ENCODE data around the gene MMD2. TPM values are rescaled to one million over a fixed set of nuclear protein-coding genes. Genes with fewer than 3 reads are reported as not detected.

The MMD2 gene
- total and polyA plus RNA-seq, 2 donors (not counting 1 experiment from before 2014, with no cell fraction given) = not detected

- peaks cover 13% of the 10 kb centered on the region for H3K4me1 Mint-ChIP-seq
- peak; percentile 76 for DNase-seq
- peak; percentile 87 for ATAC-seq (ENCODE audit: low read depth)
- no peaks in the 10 kb centered on the region for H3K9me3 Mint-ChIP-seq (ENCODE audit: insufficient read depth)
- ChIA-PET CTCF (no interaction called here), POLR2A (interaction anchor here (0.6 kb wide), 1 partner anchor 1239 kb away, joined by 11 read pairs; no protein-coding TSS in a partner anchor)
- Histone ChIP-seq H3K4me2 (replicated peaks; ENCODE audit: low read depth, low read length, poor library complexity, severe bottlenecking) (peak within 1 kb of the TSS; percentile 77), H3K4me1 (ENCODE audit: control insufficient read depth in 2 of 2, insufficient read depth in 2 of 2, low read length in 2 of 2) (peaks cover 3 to 17% of the 10 kb centered on the region in 2 donors), H3K9me3 (ENCODE audit: control extremely low read depth in 1 of 3, control insufficient read depth in 2 of 3, insufficient read depth in 1 of 3, low read length in 2 of 3) (peaks cover 0 to 8% (median 0%) of the 10 kb centered on the region in 3 donors), H2AFZ (ENCODE audit: insufficient read depth, low read depth, low read length, poor library complexity, severe bottlenecking) (peak within 1 kb of the TSS; percentile 56), H3K36me3 (replicated peaks in 1 of 2; ENCODE audit: control extremely low read depth in 1 of 2, control insufficient read depth in 1 of 2, extremely low read depth in 1 of 2, insufficient read depth in 2 of 2, low read length in 1 of 2) (no peaks in the 10 kb centered on the region), H3K27ac (ENCODE audit: low read length in 2 of 2) (no peak within 1 kb of the TSS), H3K27me3 (replicated peaks in 1 of 4; ENCODE audit: control extremely low read depth in 1 of 4, control insufficient read depth in 3 of 4, insufficient read depth in 4 of 4, low read length in 3 of 4) (peaks cover 0 to 31% (median 12%) of the 10 kb centered on the region in 4 experiments), H3K4me3 (ENCODE audit: control extremely low read depth in 1 of 5, extremely low read depth in 1 of 5, insufficient read depth in 1 of 5, low read depth in 2 of 5, low read length in 4 of 5) (peak within 1 kb of the TSS in 3 of 5 experiments; percentile 11 to 19 (median 12)), H3K9ac (ENCODE audit: low read length) (peak within 1 kb of the TSS; percentile 29), H4K20me1 (ENCODE audit: control insufficient read depth, insufficient read depth, low read length, poor library complexity, severe bottlenecking) (no peaks in the 10 kb centered on the region), H3K79me2 (ENCODE audit: control insufficient read depth, insufficient read depth, low read length) (no peaks in the 10 kb centered on the region)
- 3% methylated on average over 71 of the region's 72 CpGs for whole genome bisulfite sequencing (ENCODE audit: insufficient coverage)
- peak within 1 kb of the TSS; percentile 70 for H3K4me3 Mint-ChIP-seq
- peak; percentile 60 for TF ChIP-seq CTCF (IDR thresholded peaks at IDR 0.05)
- TF ChIP-seq EZH2 (IDR thresholded peaks at IDR 0.05; ENCODE audit: borderline replicate concordance, insufficient read depth, low read depth, low read length, poor library complexity, severe bottlenecking) = no peak
- intact Hi-C loops (cut with micrococcal nuclease) = no loop called here
- no peak within 1 kb of the TSS for H3K27ac Mint-ChIP-seq
- peaks cover 45% of the 10 kb centered on the region for H3K27me3 Mint-ChIP-seq
Observed at GRCh38 chr7:4883372-4884144, 75.4 kb downstream of the MMD2 start, which contains the start of gene RADIL. Gene RADIL, minus strand, starts transcription at chr7:4883716. Its CDS starts 5,577 bp downstream, at chr7:4878139.

DNA sequence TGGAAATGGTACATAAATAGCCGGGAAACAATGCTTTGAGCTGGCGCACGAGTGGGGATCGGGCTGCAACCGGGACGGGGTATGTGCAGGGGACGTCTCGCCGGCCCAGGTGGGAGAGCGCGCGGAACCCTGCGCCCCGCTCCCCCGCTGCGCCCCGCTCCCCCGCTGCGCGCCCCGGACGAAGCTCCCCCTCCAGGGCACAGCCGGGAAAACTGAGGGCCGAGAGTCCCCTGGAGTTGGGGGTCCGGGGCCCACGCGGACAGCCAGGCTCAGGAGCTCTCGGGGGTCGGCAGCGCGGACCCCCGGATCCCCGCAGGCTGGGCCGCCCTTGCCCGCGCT is 76.0 kb downstream of the MMD2 start:
- Histone ChIP-seq H3K27me3 (replicated peaks in 1 of 4; ENCODE audit: control extremely low read depth in 1 of 4, control insufficient read depth in 3 of 4, insufficient read depth in 4 of 4, low read length in 3 of 4) (peaks cover 0 to 31% (median 12%) of the 10 kb centered on the region in 4 experiments), H3K4me1 (ENCODE audit: control insufficient read depth in 2 of 2, insufficient read depth in 2 of 2, low read length in 2 of 2) (peaks cover 3 to 17% of the 10 kb centered on the region in 2 donors), H3K4me2 (replicated peaks; ENCODE audit: low read depth, low read length, poor library complexity, severe bottlenecking) (peak overlapping the region; percentile 77), H3K9ac (ENCODE audit: low read length) (peak overlapping the region; percentile 29), H3K79me2 (ENCODE audit: control insufficient read depth, insufficient read depth, low read length) (no peaks in the 10 kb centered on the region), H3K36me3 (replicated peaks in 1 of 2; ENCODE audit: control extremely low read depth in 1 of 2, control insufficient read depth in 1 of 2, extremely low read depth in 1 of 2, insufficient read depth in 2 of 2, low read length in 1 of 2) (no peaks in the 10 kb centered on the region), H4K20me1 (ENCODE audit: control insufficient read depth, insufficient read depth, low read length, poor library complexity, severe bottlenecking) (no peaks in the 10 kb centered on the region), H3K27ac (ENCODE audit: low read length in 2 of 2) (no peak overlapping the region), H3K4me3 (ENCODE audit: control extremely low read depth in 1 of 5, extremely low read depth in 1 of 5, insufficient read depth in 1 of 5, low read depth in 2 of 5, low read length in 4 of 5) (peak overlapping the region in 3 of 5 experiments; percentile 11 to 19 (median 12)), H2AFZ (ENCODE audit: insufficient read depth, low read depth, low read length, poor library complexity, severe bottlenecking) (peak overlapping the region; percentile 56), H3K9me3 (ENCODE audit: control extremely low read depth in 1 of 3, control insufficient read depth in 2 of 3, insufficient read depth in 1 of 3, low read length in 2 of 3) (peaks cover 0 to 8% (median 0%) of the 10 kb centered on the region in 3 donors)
- ChIA-PET POLR2A (interaction anchor here (0.6 kb wide), 1 partner anchor 1239 kb away, joined by 11 read pairs; no protein-coding TSS in a partner anchor), CTCF (no interaction called here)
- Mint-ChIP-seq H3K4me1 (peaks cover 13% of the 10 kb centered on the region), H3K9me3 (ENCODE audit: insufficient read depth) (no peaks in the 10 kb centered on the region), H3K27ac (no peak overlapping the region), H3K27me3 (peaks cover 45% of the 10 kb centered on the region), H3K4me3 (peak overlapping the region; percentile 70)
- ATAC-seq (ENCODE audit: low read depth) = no peak
- TF ChIP-seq CTCF (IDR thresholded peaks at IDR 0.05) (no peak), EZH2 (IDR thresholded peaks at IDR 0.05; ENCODE audit: borderline replicate concordance, insufficient read depth, low read depth, low read length, poor library complexity, severe bottlenecking) (no peak)
- WGBS (ENCODE audit: insufficient coverage) = 6% methylated on average over 36 of the region's 36 CpGs
- intact Hi-C loops (cut with micrococcal nuclease) = no loop called here
- no peak for DNase-seq

Data from B cell (primary cell).